OCI-LY3 (cell line): Measurements from ENCODE around the gene RAB11FIP4.

ENCODE experiments used
- H2AFZ ChIP-seq: fragments of 200-600, 300-600 bp; shearing (Covaris generic); 2 replicates; pipeline ENCODE4 v1.6.0; 2014; ENCODE audit warnings: antibody characterized with exemption, low read depth, low read length
- H3K27ac ChIP-seq: fragments of 200-600, 300-600 bp; sonication (generic); 2 replicates; pipeline ENCODE4 v1.5.1; 2014; ENCODE audit warnings: mild to moderate bottlenecking, low read length, moderate library complexity, mixed read lengths
- H3K27me3 ChIP-seq: fragments of 200-600, 300-600 bp; sonication (generic); 2 replicates; pipeline ENCODE4 v1.6.1; 2014; ENCODE audit warnings: low read depth, low read length, mixed read lengths
- H3K36me3 ChIP-seq: fragments of 200-600, 300-600 bp; sonication (generic); replicated peaks from 2 replicates; pipeline ENCODE3; 2014; ENCODE audit warnings: low read depth, low read length, mixed read lengths
- H3K4me1 ChIP-seq: fragments of 300-600, 200-600 bp; sonication (generic); 2 replicates; pipeline ENCODE4 v1.6.1; 2014; ENCODE audit warnings: low read length, mixed read lengths
- H3K4me2 ChIP-seq: fragments of 200-600, 300-600 bp; sonication (generic); 2 replicates; pipeline ENCODE4 v1.6.1; 2014; ENCODE audit warnings: low read length, mixed read lengths
- H3K4me3 ChIP-seq: fragments of 300-600, 200-600 bp; sonication (generic); 2 replicates; pipeline ENCODE4 v1.5.1; 2014; ENCODE audit warnings: antibody characterized with exemption, mild to moderate bottlenecking, low read length, moderate library complexity
- H3K79me2 ChIP-seq: fragments of 300-600, 200-600 bp; shearing (Covaris generic); 2 replicates; pipeline ENCODE4 v1.6.1; 2014; ENCODE audit warnings: mild to moderate bottlenecking, low read length, mixed read lengths
- H3K9ac ChIP-seq: fragments of 300-600, 200-600 bp; shearing (Covaris generic); 2 replicates; pipeline ENCODE4 v1.6.0; 2014; ENCODE audit warnings: mild to moderate bottlenecking, low read length, moderate library complexity
- H3K9me3 ChIP-seq: fragments of 200-600, 300-600 bp; shearing (Covaris generic); 2 replicates; pipeline ENCODE4 v1.6.1; 2014; ENCODE audit warnings: low read length, mixed read lengths; ENCODE audit not compliant: insufficient read depth
- H4K20me1 ChIP-seq: fragments of 200-600, 300-600 bp; sonication (generic); 2 replicates; pipeline ENCODE4 v1.6.1; 2016; ENCODE audit warnings: low read length, mixed read lengths; ENCODE audit not compliant: insufficient read depth
- EZH2phosphoT487 ChIP-seq: fragments of 200-600 bp; shearing (Covaris generic); IDR thresholded peaks from 2 replicates; pipeline ENCODE4 v1.6.1; 2018; ENCODE audit warnings: antibody characterized with exemption, mixed run types, low read depth
- TF ChIP-seq, protein P1 (sequence below): fragments of 200-600, 300-600 bp; sonication (generic); IDR thresholded peaks from 2 replicates; pipeline ENCODE4 v1.5.1; 2014; ENCODE audit warnings: antibody characterized with exemption, low read length, low read depth

RAB11FIP4 gene

GRCh38 chr17:31549121-31549524 lies 157.6 kb downstream of the RAB11FIP4 start:
- peak overlapping the region; percentile 73 for H3K27ac ChIP-seq
- H2AFZ ChIP-seq: peak overlapping the region; percentile 57; the same call in 1 of the 2 replicates
- no peaks in the 10 kb centered on the region for H3K27me3 ChIP-seq
- peak overlapping the region; percentile 95 for H3K9ac ChIP-seq
- H3K79me2 ChIP-seq: peaks cover 13% of the 10 kb centered on the region
- H3K4me1 ChIP-seq: peaks cover 23% of the 10 kb centered on the region
- H3K9me3 ChIP-seq: no peaks in the 10 kb centered on the region
- H3K4me2 ChIP-seq: peak overlapping the region; percentile 93
- H3K4me3 ChIP-seq: peak overlapping the region; percentile 92
- peaks cover 5% of the 10 kb centered on the region for H3K36me3 ChIP-seq
- no peaks in the 10 kb centered on the region for H4K20me1 ChIP-seq
- no peak for TF ChIP-seq EZH2phosphoT487
- TF ChIP-seq, protein P1, sequence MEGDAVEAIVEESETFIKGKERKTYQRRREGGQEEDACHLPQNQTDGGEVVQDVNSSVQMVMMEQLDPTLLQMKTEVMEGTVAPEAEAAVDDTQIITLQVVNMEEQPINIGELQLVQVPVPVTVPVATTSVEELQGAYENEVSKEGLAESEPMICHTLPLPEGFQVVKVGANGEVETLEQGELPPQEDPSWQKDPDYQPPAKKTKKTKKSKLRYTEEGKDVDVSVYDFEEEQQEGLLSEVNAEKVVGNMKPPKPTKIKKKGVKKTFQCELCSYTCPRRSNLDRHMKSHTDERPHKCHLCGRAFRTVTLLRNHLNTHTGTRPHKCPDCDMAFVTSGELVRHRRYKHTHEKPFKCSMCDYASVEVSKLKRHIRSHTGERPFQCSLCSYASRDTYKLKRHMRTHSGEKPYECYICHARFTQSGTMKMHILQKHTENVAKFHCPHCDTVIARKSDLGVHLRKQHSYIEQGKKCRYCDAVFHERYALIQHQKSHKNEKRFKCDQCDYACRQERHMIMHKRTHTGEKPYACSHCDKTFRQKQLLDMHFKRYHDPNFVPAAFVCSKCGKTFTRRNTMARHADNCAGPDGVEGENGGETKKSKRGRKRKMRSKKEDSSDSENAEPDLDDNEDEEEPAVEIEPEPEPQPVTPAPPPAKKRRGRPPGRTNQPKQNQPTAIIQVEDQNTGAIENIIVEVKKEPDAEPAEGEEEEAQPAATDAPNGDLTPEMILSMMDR: no peak

GRCh38 chr17:31549525-31550388 lies 158.3 kb downstream of the RAB11FIP4 start:
- Histone ChIP-seq H3K9me3 (no peaks in the 10 kb centered on the region), H3K4me3 (peak overlapping the region; percentile 92), H3K36me3 (peaks cover 5% of the 10 kb centered on the region), H3K4me1 (peaks cover 22% of the 10 kb centered on the region), H3K9ac (peak overlapping the region; percentile 95), H4K20me1 (no peaks in the 10 kb centered on the region), H3K79me2 (peaks cover 13% of the 10 kb centered on the region), H3K4me2 (peak overlapping the region; percentile 93), H3K27me3 (no peaks in the 10 kb centered on the region), H3K27ac (peak overlapping the region; percentile 73), H2AFZ (peak overlapping the region; percentile 43)
- TF ChIP-seq EZH2phosphoT487: no peak
- TF ChIP-seq, protein P1: no peak

- Histone ChIP-seq H3K4me3 (peak overlapping the region; percentile 92), H3K9ac (peak overlapping the region; percentile 80), H4K20me1 (no peaks in the 10 kb centered on the region), H3K36me3 (peaks cover 5% of the 10 kb centered on the region), H3K27me3 (no peaks in the 10 kb centered on the region), H3K9me3 (no peaks in the 10 kb centered on the region), H3K79me2 (peaks cover 13% of the 10 kb centered on the region), H2AFZ (peak overlapping the region; percentile 35), H3K4me2 (peak overlapping the region; percentile 80), H3K27ac (peak overlapping the region; percentile 41), H3K4me1 (peaks cover 30% of the 10 kb centered on the region)
- no peak for TF ChIP-seq EZH2phosphoT487
- TF ChIP-seq, protein P1: no peak
Measured at GRCh38 chr17:31550389-31551056, 159.0 kb downstream of the RAB11FIP4 start.

DNA sequence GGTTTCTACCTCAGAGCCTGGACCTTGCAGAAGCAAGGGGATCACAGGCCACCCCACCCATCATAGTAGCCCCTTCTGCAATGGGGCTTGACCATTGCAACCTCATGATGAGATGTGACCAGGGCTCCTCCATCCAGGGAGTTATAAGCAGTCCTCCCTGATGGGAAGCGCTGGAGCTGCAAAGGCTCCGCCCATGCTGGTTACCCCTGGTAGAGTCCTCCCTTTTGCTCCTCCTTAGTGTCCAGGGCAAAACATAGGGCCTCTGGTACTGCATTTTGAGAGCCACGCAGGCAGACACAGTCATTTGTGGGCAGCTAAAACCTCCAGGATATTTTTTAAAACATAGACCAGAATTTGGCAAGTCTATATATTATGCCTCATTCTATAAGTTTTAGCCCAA lies 161.1 kb downstream of the RAB11FIP4 start:
- Histone ChIP-seq H4K20me1 (no peaks in the 10 kb centered on the region), H3K27me3 (no peaks in the 10 kb centered on the region), H3K4me2 (no peak overlapping the region), H3K9me3 (no peaks in the 10 kb centered on the region), H3K79me2 (peaks cover 13% of the 10 kb centered on the region), H3K27ac (no peak overlapping the region), H3K36me3 (peaks cover 5% of the 10 kb centered on the region), H3K9ac (no peak overlapping the region), H3K4me1 (peaks cover 39% of the 10 kb centered on the region), H3K4me3 (no peak overlapping the region), H2AFZ (no peak overlapping the region)
- TF ChIP-seq, protein P1: no peak
- no peak for TF ChIP-seq EZH2phosphoT487
